Muscle of arm (tissue), 14 donors: ENCODE measurements around the gene OR1A2. TPM values are rescaled to one million over a fixed set of nuclear protein-coding genes. Genes with fewer than 3 reads are reported as not detected.
"Not testable (repeated sequence)": the region's sequence is repeated elsewhere in the genome, so short reads cannot be mapped to it uniquely, and the experiment has no call there.

ENCODE experiments used
- DNase-seq: peaks from one replicate; pipeline ENCODE4 v3.0.0-alpha.2; 2013
- long read RNA-seq, 11 donors: transcript quantifications; one replicate each; lab custom pipeline, GENCODE V29; 2026
- polyA plus RNA-seq, 12 donors: library from polyadenylated mRNA; unstranded; fragments of 120-200 nt; gene quantifications; one replicate each; pipeline ENCODE4 v1.2.1, GENCODE V29; 2013; ENCODE audit not compliant: insufficient read length in 12 of 12

OR1A2 gene, protein sequence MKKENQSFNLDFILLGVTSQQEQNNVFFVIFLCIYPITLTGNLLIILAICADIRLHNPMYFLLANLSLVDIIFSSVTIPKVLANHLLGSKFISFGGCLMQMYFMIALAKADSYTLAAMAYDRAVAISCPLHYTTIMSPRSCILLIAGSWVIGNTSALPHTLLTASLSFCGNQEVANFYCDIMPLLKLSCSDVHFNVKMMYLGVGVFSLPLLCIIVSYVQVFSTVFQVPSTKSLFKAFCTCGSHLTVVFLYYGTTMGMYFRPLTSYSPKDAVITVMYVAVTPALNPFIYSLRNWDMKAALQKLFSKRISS
- not detected for polyA plus RNA-seq
- long read RNA-seq, donor 1: 0 reads
- long read RNA-seq, donor 2: 0 reads
- long read RNA-seq, donor 3: 0 reads
- long read RNA-seq, donor 4: 0 reads
- long read RNA-seq, donor 5: 0 reads
- long read RNA-seq, donor 6: 0 reads
- long read RNA-seq, donor 7: 0 reads
- long read RNA-seq, donor 8: 0 reads
- long read RNA-seq, donor 9: 0 reads
- long read RNA-seq, donor 10: 0 reads
- long read RNA-seq, donor 11: 0 reads

GRCh38 chr17:3197219-3197618, at the start of gene OR1A2:
OR1A2 (plus strand) TSS chr17:3197519; CDS start chr17:3197519, 0 bp downstream.
- no peak for DNase-seq

GRCh38 chr17:3157218-3157617, 40.1 kb upstream of the OR1A2 start:
- no peak for DNase-seq

DNA sequence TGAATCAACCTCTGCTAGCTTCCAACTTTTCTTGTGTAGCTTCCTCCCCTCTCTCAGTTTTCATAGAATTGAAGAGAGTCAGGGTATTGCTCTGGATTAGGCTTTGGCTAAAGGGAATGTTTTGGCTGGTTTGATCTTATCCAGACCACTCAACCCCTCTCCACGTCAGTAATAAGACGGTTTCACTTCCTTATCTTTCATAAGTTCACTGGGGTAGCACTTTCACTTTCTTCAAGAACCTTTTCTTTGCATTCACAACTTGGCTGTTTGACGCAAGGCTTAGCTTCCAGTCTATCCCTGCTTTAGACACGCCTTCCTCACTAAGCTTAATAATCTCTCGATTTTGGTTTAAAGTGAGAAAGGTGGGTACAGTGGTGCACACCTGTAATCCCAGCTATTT, 29.7 kb upstream of the OR1A2 start:
- DNase-seq: no peak

DNA sequence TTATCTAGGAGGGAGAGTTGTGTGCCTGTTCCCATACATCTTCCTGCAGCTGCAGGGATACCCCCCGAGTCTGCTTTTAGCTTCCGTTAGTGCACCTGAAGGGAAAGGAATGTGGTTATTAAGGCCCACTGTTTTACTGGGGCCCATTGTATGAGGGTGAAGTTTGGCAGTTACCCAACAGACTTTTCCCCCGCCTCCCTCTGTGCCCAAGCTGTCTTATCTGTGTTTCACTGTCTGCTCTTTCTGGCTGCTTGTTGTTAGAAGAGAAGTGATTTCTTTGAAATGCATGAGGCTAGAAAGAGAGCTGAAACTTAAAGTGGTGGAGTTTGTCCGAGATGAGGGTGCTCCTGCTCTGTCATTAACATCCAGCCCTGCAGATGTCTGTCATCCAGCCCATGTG, 7.4 kb upstream of the OR1A2 start:
- DNase-seq: no peak

DNA sequence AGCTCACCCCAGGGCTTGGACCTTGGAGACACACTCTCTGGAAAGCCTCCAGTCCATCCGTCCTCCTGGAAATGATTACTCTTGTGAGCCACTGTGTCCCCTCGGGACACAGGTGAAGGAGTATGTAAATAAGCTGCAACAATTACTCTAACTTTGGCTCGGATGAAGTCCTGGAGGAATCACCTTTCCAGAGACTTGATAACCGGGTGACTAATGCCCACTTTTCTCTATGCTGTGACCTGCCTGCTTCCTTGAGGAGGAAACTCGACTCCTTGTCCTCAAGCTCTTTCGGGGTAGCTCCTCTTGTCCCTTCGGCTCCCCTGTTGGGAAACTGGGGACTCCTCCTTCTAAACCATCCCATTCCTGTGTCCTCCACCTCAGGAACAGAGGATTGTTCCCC, 10.0 kb downstream of the OR1A2 start, which contains the start of gene OR1A1:
TSS of gene OR1A1 (plus strand) at position 301 of the 400 bp plus-strand sequence. CDS start 7,954 bp downstream, outside the sequence.
- DNase-seq: no peak

GRCh38 chr17:3208484-3208883, 11.2 kb downstream of the OR1A2 start:
- DNase-seq: no peak

GRCh38 chr17:3213001-3213400, 15.7 kb downstream of the OR1A2 start:
- no peak for DNase-seq

- no peak for DNase-seq
Observed at GRCh38 chr17:3213587-3213986, 16.3 kb downstream of the OR1A2 start.

GRCh38 chr17:3219978-3220377, 22.7 kb downstream of the OR1A2 start:
- DNase-seq: not testable (repeated sequence)

DNA sequence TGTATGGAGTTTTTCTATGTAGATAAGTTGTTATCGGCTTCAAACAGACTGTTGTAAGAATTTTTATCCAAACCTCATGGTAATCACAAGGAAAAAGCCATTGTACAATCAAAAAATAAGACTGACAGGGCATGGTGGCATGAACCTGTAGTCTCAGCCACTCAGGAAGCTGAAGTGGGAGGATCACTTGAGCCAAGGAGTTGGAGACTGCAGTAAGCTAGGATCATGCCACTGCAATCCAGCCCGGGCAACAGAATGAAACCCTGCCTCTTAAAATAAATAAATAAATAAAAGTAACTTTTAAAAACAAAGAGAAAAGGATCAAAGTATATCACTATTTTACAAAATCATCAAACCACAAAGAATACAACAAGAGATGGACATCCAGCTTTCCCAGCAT, 24.5 kb downstream of the OR1A2 start:
- no peak for DNase-seq

GRCh38 chr17:3222505-3222904, 25.2 kb downstream of the OR1A2 start:
- DNase-seq: no peak

GRCh38 chr17:3224721-3225352, 27.5 kb downstream of the OR1A2 start:
- DNase-seq: not testable (repeated sequence)

DNA sequence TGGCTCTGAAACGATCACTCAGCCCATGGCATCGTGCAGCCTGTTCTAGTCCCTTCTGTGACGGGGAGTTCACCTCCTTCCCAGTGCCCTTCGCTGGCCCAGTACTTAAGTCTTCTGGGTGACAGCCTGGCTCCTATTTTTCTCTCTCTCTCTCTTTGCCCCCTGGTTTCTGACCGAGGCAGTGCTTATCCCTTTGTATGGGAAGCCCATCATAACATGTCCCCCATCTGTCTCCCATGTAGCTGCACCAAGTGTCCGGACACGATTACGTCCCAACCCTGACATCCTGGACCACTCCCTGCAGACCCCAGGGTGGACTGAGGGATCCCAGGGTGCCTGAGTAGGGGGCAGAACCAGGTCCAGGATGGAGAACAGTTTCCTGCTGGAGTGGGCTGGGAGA, 35.0 kb downstream of the OR1A2 start:
- DNase-seq: not testable (repeated sequence)

GRCh38 chr17:3238685-3239084, 41.4 kb downstream of the OR1A2 start:
- not testable (repeated sequence) for DNase-seq

DNA sequence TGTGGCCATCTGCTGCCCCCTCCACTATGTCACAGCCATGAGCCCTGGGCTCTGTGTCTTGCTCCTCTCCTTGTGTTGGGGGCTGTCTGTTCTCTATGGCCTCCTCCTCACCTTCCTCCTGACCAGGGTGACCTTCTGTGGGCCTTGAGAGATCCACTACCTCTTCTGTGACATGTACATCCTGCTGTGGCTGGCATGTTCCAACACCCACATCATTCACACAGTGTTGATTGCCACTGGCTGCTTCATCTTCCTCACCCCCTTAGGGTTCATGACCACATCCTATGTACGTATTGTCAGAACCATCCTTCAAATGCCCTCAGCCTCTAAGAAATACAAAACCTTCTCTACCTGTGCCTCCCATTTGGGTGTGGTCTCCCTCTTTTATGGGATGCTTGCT, 43.7 kb downstream of the OR1A2 start:
- DNase-seq: not testable (repeated sequence)

- DNase-seq: not testable (repeated sequence)
Observed at GRCh38 chr17:3244841-3245240, 47.5 kb downstream of the OR1A2 start.

Other genes with a start within 250 kb of the OR1A2 start
- not detected for gene OR1D5, start 133.9 kb upstream of the OR1A2 start, polyA plus RNA-seq
- under 1 TPM in 1 of 12 donors, not detected in 11; 0.05 TPM for gene OR1D2, start 93.1 kb upstream of the OR1A2 start, polyA plus RNA-seq
- not detected for gene OR1G1, start 70.0 kb upstream of the OR1A2 start, polyA plus RNA-seq
- gene OR1A1, start 10.1 kb downstream of the OR1A2 start, polyA plus RNA-seq: under 1 TPM in 1 of 12 donors, not detected in 11; 0.05 TPM
- gene OR3A1, start 100.8 kb downstream of the OR1A2 start, polyA plus RNA-seq: under 1 TPM in 2 of 12 donors, not detected in 10; 0.12 to 0.23 TPM
- 1 to 10 TPM in 2 of 12 donors, under 1 TPM in 6, not detected in 4; 0.11 to 2.0 (median 0.36) TPM for gene OR3A2, start 188.8 kb downstream of the OR1A2 start, polyA plus RNA-seq
- gene OR1E1, start 200.9 kb downstream of the OR1A2 start, polyA plus RNA-seq: under 1 TPM in 3 of 12 donors, not detected in 9; 0.13 to 0.15 (median 0.15) TPM
- gene OR3A3, start 213.9 kb downstream of the OR1A2 start, polyA plus RNA-seq: under 1 TPM in 3 of 12 donors, not detected in 9; 0.12 to 0.18 (median 0.13) TPM
- gene OR1E2, start 236.3 kb downstream of the OR1A2 start, polyA plus RNA-seq: not detected